Kidney glomerular epithelial cell (primary cell): Measurements from ENCODE around the gene CNTNAP2.

Experiments used
- DNase-seq: peaks from one replicate; lab custom pipeline; 2025; lab: John Stamatoyannopoulos, UW

The CNTNAP2 gene

DNA sequence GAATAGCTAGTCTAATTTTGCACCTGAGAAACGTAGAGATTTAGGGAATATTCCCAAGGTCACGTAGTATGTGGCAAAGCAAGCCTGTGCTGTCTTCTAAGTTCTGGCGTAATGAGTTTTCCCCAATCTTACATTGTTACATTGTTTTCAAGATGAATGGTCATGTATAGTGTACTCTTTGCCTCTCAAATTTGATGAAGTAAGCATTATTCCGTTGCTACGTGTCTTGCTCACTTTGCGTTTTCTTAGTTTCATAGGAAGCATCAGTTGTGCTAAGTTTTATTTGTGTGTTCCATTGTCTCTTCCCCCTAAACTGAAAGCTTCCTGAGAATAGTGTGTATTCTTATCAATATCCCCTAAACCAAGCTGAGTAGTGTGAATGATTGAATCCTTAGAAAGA lies 1836.3 kb downstream of the CNTNAP2 start:
- DNase-seq: no peak

DNA sequence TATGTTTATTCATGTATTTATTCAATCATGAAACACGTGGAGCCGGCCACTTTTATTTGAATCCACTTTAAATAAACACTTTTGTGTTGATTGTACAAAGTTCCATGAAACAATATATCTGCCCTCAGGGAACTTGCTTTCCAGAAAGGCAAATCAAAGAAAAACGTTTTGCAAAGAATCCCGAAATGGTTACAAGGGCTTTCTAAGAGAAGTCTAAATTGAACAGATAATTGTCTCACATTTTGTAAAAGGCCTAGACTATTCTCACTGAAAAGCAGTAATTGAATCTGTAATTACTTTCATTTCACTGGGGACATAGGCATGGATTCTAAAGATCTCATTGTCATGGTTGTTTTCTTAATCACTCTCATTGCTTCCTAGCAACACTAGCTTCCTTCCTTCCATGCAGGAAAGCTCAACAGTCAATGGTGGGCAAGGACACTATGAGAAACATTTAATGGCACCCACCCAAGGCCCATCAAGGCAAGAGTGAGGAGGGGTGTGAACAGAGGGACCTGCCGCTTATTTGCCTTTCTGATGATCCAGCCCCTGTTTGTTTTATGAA lies 1851.5 kb downstream of the CNTNAP2 start:
- DNase-seq: no peak

DNA sequence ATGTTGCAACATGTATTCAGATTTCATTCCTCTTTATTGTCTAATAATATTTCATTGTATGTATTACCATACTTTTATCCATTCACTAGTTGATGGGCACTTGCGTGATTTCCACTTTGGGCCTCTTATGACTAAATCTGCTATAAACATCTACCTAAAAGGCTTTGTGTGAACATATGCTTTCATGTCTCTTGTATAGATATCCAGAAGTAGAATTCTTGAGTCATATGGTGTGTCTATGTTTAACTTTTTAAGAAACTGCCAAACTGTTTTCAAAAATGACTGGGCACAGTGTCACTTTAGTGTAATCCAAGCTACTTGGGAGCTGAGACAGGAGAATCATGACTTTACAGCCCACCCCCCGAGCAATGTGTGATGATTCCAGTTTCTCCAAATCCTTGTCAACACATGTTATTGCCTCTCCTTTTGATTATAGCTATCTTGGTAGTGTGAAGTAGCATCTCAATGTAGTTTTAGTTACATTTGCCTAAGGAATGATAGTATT lies 1855.1 kb downstream of the CNTNAP2 start:
- DNase-seq: no peak

DNA sequence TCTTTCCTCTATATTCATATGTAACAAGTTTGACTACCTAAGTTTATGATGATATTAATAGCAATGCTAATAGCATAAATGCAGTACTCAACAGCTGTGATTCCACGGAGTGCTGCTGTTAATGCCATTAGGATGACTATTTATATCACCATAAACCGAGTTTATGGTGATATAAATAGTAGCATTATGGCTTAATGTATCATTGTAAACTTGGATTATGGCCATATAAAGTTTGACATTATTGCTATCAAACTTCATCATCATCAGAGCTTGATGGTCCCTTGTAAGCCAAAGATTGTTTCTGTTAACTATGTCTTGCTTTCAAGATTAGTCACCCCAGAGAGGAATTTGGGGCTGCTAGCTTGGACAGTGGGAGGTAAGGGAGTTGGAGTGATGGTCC lies 1861.6 kb downstream of the CNTNAP2 start:
- no peak for DNase-seq

DNA sequence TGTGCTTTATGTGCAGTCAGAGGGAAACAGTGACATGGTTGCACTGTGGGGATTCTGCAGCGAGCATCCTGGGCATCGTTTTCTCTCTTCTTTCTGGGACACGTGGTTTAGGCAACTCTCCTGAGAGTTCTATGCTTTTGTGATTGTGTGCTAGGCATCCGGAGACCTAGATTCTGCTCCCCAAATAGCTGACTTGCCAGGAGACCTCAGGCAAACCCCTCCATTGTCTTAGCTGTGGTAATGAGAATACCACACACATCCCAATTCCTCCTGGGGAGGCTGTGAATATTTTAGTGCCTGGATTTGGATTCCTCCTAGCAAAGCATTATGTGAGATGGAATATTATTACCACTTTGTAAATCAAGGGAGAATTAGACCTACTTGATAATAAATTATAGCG lies 1862.0 kb downstream of the CNTNAP2 start:
- DNase-seq: no peak

DNA sequence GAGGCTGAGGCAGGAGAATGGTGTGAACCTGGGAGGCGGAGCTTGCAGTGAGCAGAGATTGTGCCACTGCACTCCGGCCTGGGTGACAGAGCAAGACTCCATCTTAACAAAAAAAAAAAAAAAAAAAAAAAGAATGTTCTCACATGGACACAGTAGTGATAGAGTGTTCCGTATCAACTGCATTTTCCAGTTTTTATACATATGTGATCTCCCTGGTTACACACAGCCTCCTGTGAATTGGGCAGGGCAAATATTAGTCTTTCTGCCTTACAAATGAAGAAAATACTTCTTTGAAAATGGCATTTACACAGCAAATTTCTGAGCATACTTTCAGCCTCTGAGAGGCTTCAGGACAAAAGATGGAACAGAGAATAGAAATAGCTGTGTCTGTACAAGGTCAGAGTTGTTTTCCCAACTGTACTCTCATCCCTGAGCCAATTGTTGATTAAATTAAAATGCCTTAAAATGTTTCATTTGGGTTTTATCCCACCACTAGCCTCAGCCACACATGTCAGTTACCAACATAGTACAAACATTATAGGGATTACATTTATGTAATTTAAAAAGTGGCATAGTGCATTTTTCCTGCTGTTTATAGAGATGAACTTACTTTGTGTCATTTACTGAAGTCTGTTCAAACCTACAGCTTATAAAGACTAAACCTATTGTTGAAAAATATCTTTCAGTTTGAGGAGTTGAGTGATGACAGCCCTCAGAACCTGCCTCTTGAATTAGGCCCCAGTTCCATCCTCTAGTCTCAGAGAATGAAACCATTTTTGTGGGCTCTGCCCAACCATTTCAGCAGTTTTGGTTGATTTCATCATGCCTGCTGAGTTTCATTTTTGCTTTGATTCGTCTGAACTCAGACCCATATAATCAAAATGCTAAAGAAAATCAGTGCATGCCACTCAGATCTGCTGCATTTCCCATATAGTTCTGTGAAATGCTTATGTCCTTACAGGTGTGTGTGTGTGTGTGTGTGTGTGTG lies 1864.5 kb downstream of the CNTNAP2 start:
- no peak for DNase-seq

DNA sequence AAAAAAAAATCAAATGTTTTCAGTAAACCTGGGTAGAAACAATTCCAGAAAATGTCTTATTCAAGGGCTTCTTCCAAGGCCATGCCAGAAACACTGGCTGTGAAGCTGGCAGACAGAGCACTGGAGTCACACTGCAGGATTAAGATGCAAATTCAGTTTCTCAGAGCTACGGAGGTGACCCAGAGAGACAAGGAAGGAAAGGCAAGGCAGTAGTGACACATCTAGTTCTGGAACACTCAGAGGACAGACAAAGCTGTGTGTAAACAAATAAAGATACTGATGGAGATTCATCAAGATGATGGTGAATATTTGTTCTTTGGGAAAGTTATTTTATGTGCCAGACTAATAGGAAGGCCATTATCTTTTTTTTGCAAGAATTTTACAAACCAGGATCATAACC lies 1865.7 kb downstream of the CNTNAP2 start:
- DNase-seq: no peak

DNA sequence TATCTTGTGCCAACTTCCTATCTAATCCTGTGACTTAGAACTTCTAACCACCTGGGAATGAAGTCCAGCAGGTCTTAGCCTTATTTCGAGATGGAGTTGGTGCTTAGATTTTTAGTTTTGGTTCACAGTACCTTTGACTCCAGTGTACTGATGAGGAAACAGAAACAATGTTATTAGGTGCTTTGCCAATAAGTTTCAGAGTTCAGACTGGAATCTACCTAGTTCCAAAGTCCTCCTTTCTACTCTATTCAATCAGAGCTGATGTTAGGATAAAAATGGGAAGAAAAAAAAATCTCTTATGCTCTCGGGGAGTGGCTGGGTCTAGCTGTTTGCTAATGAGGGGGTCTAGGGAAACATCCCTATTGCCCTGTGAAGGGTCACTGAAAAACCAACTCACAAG lies 1867.7 kb downstream of the CNTNAP2 start:
- DNase-seq: no peak

DNA sequence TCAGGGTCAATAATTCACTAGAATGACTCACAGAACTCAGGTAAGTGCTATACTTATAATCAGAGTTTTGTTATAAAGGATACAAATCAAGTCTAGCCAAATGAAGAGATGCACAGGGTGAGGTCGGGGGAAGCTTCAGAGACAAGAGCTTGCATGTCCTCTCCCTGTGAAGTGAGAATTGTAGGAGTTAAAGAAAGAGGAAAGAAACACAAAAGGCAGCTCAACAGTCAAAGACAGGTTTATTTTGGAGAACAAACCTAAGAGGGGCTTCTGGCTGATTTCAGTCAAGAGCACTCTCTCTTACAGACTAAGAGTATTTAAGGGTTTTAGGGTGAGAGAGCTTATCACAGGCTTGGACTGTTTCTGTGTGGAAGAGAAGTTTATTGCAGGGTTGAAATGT lies 1873.5 kb downstream of the CNTNAP2 start:
- no peak for DNase-seq

DNA sequence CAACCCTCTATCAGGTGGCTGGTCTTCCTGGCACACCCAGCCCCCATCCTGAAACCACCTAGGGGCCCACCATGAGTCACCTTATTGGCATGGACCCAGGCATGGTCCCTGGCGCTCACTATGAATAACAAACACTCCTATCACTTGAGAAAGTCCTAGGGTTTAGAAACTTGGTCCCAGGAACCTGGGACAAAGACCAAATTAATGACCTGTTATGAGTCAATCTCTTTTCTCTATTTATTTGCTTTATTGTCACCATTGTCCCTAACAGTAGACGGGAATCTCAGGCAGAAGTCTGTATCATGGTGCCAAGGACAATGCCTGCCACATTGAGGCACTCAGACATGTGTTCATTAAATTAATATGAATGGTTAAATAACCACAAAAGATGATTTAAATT lies 1874.3 kb downstream of the CNTNAP2 start:
- no peak for DNase-seq

DNA sequence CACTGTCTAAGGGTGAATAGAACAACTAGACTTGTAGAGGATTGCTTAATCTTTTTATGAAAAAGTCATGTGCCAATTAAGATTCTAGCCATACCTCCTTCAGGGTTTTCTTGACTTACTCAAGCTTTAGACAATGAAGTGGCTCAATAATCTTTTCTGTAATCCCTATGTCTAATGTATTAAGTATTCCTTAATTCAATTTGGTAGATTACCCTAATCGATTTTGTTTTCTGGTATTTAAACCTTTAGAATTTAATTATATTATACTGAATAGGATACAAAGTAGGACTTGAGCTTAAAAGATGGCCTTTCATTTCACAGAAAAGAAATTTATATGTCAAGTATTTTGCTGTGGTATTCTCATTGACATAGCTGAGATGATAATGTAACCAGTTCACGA lies 1876.1 kb downstream of the CNTNAP2 start:
- DNase-seq: no peak

DNA sequence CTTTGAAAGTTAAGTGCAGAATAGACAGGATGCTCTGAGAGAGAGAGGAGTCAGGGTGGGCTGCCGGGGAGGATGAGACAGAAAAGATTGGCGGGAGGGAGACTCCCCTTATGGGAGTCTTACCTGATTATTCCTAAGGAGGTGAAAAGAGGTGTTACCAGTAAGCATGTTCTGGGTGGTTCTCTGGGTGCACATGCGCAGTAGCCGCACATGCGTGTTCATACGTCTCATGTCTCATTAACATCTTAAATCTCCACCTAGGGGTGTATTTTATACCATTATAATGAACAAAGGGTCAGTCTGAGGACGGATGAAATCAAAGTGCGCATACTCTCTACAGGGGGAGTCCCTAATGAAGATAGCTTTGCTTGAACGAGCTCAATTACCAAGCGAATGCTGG lies 1881.0 kb downstream of the CNTNAP2 start:
- DNase-seq: no peak

DNA sequence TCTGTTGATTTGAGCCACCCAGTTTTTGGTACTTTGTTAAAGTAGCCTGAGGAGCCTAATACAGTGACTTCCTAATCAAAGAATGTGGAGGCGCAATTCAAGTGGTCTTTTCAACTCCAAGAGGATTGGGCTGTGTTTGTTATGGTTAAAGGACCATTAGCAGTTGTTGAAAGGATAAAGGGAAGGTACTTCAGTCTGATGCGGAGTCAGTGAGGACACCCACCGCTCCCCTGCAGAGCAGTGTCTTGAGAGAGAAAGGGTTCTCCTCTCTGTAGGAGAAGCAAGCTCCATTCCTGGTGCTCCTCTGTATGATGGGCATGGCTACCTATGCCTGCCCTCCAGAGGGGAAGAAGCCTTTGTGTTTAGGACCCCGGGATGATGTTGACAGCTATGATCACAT lies 1883.4 kb downstream of the CNTNAP2 start:
- no peak for DNase-seq

DNA sequence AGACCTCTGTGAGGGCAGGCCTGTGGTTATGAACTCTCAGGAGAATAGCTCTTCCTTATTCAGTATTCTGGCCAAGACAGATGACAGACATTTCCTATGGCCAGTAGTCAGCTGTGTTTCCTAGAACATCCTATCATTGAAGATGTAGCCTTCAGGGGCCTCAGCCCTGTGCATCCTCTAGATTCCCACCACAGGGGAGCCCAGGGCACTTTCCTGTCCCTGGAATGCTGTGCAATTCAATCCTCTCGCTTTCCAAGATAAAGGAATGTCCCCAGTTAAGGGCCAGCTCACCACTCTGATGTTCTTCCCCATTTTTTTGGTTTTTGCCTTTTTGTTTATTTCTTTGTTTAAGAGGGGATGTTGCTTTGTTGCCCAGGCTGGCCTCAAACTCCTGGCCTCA lies 1895.2 kb downstream of the CNTNAP2 start:
- no peak for DNase-seq

DNA sequence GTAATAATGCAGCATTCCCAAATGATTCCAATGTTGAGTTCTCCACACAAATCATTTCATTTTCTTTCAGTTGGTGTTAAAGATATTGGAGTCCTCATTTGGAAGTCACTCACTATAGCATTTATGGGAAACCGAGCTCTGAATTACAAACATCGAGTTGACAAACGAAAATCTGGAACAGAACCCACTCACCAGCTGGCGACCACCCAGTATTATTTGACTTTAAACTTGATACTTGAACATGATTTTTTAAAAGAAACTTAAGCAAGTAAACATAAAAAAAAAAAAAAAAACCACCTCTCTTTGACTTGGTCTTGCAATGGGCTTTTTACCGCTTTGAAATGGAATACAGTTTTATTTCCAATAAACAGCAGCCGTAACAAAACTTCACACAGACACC lies 1897.4 kb downstream of the CNTNAP2 start:
- DNase-seq: no peak

DNA sequence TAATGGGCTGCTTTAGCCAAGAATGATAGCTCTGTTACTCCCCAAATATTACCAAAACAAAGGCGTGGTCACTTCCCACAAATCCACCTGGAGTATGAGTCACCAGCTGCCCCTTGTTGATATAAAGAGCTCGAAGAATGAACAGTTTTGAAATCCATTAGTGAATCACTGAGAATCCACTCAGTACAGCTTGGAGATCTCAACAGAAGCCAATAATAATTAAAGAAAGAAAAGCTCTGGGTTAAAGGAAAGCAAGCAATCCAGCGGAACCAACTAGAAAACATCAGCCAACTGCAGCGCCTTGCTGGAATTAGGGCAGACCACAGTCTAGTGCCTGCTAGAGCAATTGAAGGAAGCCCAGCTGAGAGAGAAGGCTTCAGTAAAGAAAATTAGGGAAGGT lies 1897.9 kb downstream of the CNTNAP2 start:
- DNase-seq: no peak

DNA sequence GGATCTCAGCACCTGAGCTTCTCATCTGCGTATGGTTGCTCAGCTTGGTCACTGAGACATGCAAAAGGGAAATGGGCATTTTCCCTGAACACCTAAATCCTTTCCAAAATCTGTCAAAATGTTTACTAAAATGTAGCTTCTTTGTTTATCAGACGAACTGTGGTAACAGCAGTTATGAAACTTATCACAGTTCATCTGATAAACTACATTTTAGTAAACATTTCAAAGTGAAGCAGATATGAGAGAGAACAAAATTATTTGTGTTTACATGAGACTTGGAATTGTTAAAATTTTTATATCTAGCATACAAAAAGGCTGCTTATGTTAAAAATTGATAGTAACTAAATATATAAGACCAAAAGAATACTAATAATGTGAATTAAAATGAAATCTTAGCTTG lies 1900.5 kb downstream of the CNTNAP2 start:
- no peak for DNase-seq

DNA sequence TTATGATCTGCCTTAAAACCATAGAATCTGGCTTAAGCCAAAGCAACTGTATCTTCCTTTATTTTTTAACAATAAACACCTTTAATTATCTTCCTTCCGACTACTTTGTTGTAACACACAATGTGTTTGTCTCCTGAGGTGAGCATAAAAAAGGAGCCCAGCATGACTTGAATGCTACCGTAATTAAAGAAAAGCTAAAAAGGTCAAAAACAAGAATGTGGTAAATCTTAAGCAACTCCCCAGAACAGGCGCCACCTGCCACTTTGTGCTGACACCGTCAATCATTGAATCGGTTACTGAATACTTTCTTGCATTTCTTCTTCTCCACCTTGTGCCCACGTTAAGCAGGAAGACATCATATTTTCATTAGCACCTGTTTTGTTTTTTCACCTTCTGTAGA lies 1904.1 kb downstream of the CNTNAP2 start:
- no peak for DNase-seq

DNA sequence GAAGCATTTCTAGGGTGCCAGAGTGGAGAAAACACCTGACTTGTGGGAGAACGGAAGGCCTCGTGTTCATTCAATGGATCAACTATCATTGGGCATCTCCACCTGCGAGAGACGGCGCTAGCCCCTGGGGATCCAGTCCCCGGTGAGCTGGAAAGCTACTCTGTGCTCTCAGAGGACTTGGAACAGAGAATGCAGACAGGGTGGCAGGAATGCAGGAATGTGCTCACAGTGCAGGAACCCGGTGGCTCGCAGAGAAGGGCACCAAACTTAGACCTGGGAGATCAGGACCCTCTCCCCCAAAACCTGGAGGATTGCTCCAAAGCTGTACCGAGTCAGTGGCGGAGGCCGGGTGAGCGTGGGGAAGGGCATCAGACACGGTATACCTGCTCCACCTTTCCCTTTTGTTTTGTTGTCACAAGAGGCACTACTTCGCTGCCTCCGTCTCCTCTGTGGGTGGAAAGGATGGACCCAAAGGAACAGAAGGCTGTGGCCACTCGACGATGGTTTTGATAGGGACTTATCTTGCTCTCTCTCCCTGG lies 1905.0 kb downstream of the CNTNAP2 start:
- no peak for DNase-seq

DNA sequence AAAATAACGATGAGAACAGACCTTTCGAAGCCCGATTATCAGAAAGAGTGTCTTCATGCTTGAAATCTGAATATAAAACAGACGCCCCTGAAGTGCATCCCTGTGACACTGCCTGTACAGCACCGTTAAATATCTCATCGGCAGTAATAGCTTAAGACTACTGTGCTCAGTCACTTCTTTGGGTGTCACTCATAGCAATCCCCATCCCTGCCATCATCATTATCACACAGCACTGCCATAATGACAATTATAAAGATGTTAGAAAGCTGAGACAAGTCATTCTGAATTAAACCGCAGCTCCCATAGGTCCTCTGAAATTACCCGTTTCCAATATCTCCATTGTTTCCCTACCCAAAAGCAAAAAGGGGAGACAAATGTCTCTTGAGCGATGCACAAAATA lies 1906.2 kb downstream of the CNTNAP2 start:
- DNase-seq: no peak

DNA sequence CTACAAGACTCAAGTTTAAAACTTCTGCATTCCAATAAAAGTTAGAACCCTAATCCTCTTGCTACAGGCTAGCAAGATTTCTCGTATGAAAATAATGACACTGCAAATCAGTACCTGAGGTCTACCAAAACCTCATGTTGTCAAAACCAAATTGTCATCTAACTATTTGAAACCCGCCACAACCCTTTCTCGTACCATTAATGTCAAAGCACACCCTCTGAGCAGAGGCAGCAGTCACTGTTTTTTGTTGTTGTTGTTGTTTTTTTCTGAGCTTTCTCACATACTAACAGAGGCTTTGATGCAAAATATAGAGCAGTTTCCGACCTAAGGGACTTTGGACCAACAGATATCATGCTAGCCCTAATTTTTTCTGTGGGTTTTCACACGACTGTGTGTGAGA lies 1910.1 kb downstream of the CNTNAP2 start:
- no peak for DNase-seq

DNA sequence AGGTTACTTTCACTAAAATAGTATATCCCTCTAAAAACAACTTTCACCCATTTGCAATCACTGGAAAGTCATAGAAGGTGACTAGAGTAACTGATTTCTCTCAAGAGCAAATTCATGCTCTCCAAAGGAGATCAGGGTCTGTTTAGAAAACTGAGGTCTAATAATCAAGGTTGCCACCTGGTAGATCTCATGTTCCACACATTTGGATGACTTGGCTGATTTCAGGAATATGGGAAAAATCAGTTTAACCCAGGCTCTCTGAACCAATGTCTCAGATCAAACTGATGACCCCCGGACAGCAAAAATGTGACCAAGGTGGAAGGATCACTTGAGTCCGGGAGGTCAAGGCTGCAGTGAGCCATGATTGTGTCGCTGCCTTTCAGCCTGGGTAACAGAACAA lies 1911.6 kb downstream of the CNTNAP2 start:
- DNase-seq: no peak

DNA sequence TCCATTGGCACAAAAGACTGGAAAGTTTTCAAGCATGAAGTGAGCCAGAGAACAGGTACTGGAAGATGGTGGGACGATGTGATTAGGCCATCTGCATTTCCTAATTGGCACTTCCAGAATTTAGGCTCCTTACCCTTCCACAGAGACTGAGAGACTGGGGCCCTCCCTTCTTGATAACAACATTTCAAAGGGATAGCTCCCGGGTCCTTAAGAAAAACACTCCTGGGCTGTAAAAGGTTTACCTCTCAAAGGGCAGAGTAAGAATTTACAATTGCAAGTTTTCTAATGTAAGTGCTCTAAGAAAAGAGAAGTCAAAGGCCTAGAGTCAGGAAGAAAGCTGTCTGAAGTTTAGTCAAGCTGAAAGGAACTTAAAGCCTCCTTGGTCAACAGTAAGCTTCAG lies 1914.4 kb downstream of the CNTNAP2 start:
- DNase-seq: no peak
